ENCODE measurements around the gene P4HA1. TPM values are rescaled to one million over a fixed set of nuclear protein-coding genes. Genes with fewer than 3 reads are reported as not detected.
"Not testable (repeated sequence)": the region's sequence is repeated elsewhere in the genome, so short reads cannot be mapped to it uniquely, and the experiment has no call there.

P4HA1 gene
- total RNA-seq, 2 donors from 2014 or later: 16.2 to 26.8 TPM

DNA sequence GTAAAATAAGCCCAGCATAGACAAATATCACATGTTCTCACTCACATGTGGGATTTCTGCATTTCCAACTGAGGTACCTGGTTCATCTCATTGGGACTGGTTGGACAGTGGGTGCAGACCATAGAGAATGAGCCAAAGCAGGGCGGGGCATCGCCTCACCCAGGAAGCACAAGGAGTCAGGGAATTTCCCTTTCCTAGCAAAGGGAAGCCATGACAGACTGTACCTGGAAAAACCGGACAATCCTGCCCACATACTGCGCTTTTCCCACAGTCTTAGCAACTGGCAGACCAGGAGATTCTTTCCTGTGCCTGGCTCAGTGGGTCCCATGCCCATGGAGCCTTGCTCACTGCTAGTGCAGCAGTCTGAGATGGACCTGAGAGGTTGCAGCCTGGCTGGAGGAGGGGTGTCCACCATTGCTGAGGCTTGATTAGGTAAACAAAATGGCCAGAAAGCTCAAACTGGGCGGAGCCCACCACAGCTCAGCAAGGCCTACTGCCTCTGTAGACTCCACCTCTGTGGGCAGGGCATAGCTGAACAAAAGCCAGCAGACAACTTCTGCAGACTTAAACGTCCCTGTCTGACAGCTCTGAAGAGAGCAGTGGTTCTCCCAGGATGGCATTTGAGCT lies 75.0 kb downstream of the P4HA1 start:
- H3K27ac ChIP-seq: not testable (repeated sequence)

DNA sequence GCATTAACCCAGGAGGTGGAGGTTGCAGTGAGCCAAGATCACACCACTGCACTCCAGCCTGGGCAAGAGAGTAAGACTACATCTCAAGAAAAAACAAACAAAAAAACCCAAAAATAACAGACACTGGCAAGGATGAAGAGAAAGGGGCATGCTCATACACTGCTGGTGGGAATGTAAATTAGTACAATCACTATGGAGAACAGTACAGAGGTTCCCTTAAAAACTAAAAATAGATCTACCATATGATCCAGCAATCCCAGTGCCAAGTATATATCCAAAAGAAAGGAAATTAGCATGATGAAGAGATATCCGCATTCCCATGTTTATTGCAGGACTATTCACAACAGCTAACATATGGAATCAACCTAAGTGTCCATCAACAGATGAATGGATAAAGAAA lies 75.6 kb downstream of the P4HA1 start:
- TF ChIP-seq, protein P1, sequence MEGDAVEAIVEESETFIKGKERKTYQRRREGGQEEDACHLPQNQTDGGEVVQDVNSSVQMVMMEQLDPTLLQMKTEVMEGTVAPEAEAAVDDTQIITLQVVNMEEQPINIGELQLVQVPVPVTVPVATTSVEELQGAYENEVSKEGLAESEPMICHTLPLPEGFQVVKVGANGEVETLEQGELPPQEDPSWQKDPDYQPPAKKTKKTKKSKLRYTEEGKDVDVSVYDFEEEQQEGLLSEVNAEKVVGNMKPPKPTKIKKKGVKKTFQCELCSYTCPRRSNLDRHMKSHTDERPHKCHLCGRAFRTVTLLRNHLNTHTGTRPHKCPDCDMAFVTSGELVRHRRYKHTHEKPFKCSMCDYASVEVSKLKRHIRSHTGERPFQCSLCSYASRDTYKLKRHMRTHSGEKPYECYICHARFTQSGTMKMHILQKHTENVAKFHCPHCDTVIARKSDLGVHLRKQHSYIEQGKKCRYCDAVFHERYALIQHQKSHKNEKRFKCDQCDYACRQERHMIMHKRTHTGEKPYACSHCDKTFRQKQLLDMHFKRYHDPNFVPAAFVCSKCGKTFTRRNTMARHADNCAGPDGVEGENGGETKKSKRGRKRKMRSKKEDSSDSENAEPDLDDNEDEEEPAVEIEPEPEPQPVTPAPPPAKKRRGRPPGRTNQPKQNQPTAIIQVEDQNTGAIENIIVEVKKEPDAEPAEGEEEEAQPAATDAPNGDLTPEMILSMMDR (IDR thresholded peaks at IDR 0.05): no peak
- no peak for TF ChIP-seq POLR2AphosphoS5 (IDR thresholded peaks at IDR 0.05)
- Histone ChIP-seq H3K9me3 (no peaks in the 10 kb centered on the region), H3K4me3 (no peak overlapping the region), H3K27me3 (replicated peaks; ENCODE audit: insufficient read depth) (no peaks in the 10 kb centered on the region), H3K4me1 (replicated peaks) (no peaks in the 10 kb centered on the region), H3K27ac (no peak overlapping the region), H3K36me3 (no peaks in the 10 kb centered on the region)
- DNase-seq (ENCODE audit: low spot score): no peak
- intact Hi-C loops (cut with DNase I): no loop called here
- WGBS: 100% methylated on average over 1 of the region's 1 CpG

More for the DNA sequence above, 75.0 kb downstream of the P4HA1 start:
- intact Hi-C loops (cut with DNase I); H3K4me3 ChIP-seq; DNase-seq (ENCODE audit: low spot score); H3K4me1 ChIP-seq (replicated peaks); H3K9me3 ChIP-seq; H3K36me3 ChIP-seq; H3K27me3 ChIP-seq (replicated peaks; ENCODE audit: insufficient read depth): not testable (repeated sequence)
- 81% methylated on average over 6 of the region's 6 CpGs for WGBS

DNA sequence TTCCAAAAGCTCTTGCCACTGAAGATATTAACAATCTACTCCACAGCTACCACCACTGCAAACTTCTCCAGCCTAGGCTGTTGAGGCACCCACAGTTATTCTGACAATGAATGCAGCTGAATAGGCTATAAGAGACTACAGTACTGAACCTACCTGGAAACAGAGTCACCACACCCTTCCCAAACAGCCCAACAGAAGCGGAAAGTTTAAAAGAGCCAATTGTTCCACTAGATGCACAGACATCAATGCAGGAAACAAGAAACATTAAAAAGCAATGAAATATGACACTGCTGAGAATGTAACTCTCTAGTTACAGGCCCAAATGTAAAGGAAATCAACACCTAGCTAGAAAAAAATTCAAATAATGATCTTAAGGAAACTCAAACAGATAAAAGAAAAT lies 77.6 kb downstream of the P4HA1 start:
- H3K4me1 ChIP-seq (replicated peaks): no peaks in the 10 kb centered on the region
- no peak overlapping the region for H3K4me3 ChIP-seq
- DNase-seq (ENCODE audit: low spot score): no peak
- no peak for TF ChIP-seq POLR2AphosphoS5 (IDR thresholded peaks at IDR 0.05)
- TF ChIP-seq, protein P1 (IDR thresholded peaks at IDR 0.05): no peak
- no peak for TF ChIP-seq POLR2A (IDR thresholded peaks at IDR 0.05)
- no peaks in the 10 kb centered on the region for H3K27me3 ChIP-seq (replicated peaks; ENCODE audit: insufficient read depth)
- no peaks in the 10 kb centered on the region for H3K36me3 ChIP-seq
- no peaks in the 10 kb centered on the region for H3K9me3 ChIP-seq
- intact Hi-C loops (cut with DNase I): no loop called here
- 66% methylated on average over 1 of the region's 1 CpG for WGBS
- no peak overlapping the region for H3K27ac ChIP-seq

DNA sequence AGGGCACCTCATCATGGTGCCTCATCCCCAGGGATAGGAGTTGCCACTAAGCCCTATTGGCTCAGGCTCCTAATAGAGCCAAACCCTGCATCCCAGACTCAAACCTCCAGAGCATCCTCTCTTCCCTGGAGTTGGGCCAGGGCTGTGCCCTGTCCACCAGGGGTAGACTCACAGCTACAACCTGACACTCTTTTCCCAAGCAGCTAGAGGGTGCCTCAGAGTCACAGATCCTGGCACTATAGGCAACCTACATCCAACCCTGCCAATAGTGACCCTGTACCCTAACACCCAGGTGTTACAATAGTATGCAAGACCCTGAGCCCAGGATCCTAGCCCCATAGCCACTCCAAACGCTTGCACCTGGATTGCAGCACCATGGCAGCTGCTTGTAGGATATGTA lies 78.0 kb downstream of the P4HA1 start:
- no peak for DNase-seq (ENCODE audit: low spot score)
- H3K27ac ChIP-seq: no peak overlapping the region
- 92% methylated on average over 1 of the region's 1 CpG for WGBS
- intact Hi-C loops (cut with DNase I): no loop called here
- TF ChIP-seq POLR2AphosphoS5 (IDR thresholded peaks at IDR 0.05): no peak
- TF ChIP-seq, protein P1 (IDR thresholded peaks at IDR 0.05): no peak
- no peak for TF ChIP-seq POLR2A (IDR thresholded peaks at IDR 0.05)
- H3K4me1 ChIP-seq (replicated peaks): no peaks in the 10 kb centered on the region
- H3K9me3 ChIP-seq: no peaks in the 10 kb centered on the region
- H3K36me3 ChIP-seq: no peaks in the 10 kb centered on the region
- H3K27me3 ChIP-seq (replicated peaks; ENCODE audit: insufficient read depth): no peaks in the 10 kb centered on the region
- no peak overlapping the region for H3K4me3 ChIP-seq

DNA sequence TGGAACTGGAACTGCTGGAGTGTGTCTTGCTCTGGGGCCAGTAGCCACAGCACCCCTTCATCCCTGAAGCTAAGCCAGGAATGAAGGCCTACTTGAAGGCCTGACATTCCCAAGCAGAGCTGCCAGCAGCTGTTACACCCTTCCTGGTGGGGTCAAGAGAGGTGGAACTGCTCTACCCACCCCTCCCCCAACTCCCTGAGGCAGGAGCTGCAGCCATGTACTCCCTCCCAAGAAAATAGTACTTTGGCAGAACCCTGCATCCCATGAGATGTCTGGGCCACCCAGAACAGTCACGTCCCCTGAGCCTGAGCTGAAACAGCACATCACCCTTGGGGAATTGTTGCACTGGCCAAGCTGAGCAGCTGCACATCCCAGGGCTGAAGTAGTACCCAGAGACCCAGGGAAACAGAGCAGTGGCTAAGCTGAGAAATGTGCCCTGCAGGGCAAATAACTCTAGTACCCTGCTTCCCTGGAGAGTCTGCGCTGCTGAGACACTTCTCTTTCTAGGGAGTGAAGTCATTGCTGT lies 78.6 kb downstream of the P4HA1 start:
- intact Hi-C loops (cut with DNase I): no loop called here
- TF ChIP-seq, protein P1 (IDR thresholded peaks at IDR 0.05): no peak
- TF ChIP-seq POLR2A (IDR thresholded peaks at IDR 0.05) (no peak), POLR2AphosphoS5 (IDR thresholded peaks at IDR 0.05) (no peak)
- no peak overlapping the region for H3K27ac ChIP-seq

More for the DNA sequence above, 78.6 kb downstream of the P4HA1 start:
- H3K36me3 ChIP-seq: no peaks in the 10 kb centered on the region
- H3K4me3 ChIP-seq: no peak overlapping the region
- H3K4me1 ChIP-seq (replicated peaks): no peaks in the 10 kb centered on the region
- no peak for DNase-seq (ENCODE audit: low spot score)
- H3K27me3 ChIP-seq (replicated peaks; ENCODE audit: insufficient read depth): no peaks in the 10 kb centered on the region
- 83% methylated on average over 2 of the region's 2 CpGs for WGBS
- no peaks in the 10 kb centered on the region for H3K9me3 ChIP-seq

All from prostate gland (tissue), 2 donors.